Measurements from ENCODE around the gene SIAH2.

DNA sequence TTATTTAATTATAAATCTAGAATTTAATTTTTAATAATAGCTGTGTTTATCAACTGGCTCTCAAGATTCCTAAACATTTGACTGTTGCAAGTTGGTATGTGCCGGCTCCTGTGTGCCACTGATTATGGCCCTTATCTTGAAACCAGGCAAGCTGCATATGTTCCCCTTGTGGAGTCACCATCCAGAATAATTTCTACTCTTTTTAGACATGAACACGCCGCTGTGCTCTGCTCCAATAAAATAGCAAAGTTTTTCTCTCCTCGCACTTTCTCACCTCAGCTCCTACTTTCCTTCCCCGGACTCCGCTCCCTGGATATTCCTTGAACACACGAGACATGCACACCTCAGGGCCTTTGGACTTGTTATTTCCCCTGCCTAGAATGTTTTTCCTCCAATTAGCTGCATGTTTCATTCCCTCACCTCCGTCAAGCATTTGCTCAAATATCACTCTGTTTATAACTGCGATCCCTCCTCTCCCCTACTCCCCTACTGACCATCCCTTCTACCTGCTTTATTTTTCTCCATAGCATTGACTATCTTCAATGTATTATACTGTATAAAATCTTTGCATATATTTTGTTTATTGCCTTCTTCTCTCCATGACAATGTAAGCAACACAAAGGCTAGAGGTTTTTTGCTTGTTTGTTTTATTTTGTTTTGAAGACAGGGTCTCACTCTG lies 33.1 kb downstream of the SIAH2 start:
- TF ChIP-seq YY1 (IDR thresholded peaks at IDR 0.05; ENCODE audit: low read depth, low read length) (no peak), RFX5 (IDR thresholded peaks at IDR 0.05; ENCODE audit: borderline replicate concordance, low read depth, low read length) (no peak), EZH2 (IDR thresholded peaks at IDR 0.05; ENCODE audit: low read depth, low read length, severe bottlenecking) (no peak)
- TF ChIP-seq, protein P1, sequence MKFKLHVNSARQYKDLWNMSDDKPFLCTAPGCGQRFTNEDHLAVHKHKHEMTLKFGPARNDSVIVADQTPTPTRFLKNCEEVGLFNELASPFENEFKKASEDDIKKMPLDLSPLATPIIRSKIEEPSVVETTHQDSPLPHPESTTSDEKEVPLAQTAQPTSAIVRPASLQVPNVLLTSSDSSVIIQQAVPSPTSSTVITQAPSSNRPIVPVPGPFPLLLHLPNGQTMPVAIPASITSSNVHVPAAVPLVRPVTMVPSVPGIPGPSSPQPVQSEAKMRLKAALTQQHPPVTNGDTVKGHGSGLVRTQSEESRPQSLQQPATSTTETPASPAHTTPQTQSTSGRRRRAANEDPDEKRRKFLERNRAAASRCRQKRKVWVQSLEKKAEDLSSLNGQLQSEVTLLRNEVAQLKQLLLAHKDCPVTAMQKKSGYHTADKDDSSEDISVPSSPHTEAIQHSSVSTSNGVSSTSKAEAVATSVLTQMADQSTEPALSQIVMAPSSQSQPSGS (IDR thresholded peaks at IDR 0.05; ENCODE audit: low read length): no peak
- TF ChIP-seq, protein P2, sequence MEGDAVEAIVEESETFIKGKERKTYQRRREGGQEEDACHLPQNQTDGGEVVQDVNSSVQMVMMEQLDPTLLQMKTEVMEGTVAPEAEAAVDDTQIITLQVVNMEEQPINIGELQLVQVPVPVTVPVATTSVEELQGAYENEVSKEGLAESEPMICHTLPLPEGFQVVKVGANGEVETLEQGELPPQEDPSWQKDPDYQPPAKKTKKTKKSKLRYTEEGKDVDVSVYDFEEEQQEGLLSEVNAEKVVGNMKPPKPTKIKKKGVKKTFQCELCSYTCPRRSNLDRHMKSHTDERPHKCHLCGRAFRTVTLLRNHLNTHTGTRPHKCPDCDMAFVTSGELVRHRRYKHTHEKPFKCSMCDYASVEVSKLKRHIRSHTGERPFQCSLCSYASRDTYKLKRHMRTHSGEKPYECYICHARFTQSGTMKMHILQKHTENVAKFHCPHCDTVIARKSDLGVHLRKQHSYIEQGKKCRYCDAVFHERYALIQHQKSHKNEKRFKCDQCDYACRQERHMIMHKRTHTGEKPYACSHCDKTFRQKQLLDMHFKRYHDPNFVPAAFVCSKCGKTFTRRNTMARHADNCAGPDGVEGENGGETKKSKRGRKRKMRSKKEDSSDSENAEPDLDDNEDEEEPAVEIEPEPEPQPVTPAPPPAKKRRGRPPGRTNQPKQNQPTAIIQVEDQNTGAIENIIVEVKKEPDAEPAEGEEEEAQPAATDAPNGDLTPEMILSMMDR (IDR thresholded peaks at IDR 0.05; ENCODE audit: control extremely low read depth in 1 of 3, insufficient read depth in 1 of 3, low read depth in 1 of 3, low read length in 3 of 3): no peak
